K562 (cell line): ENCODE results near the gene U2SURP. TPM values are rescaled to one million over a fixed set of nuclear protein-coding genes. Genes with fewer than 3 reads are reported as not detected.

Source experiments
- CBX8 ChIP-seq: fragments of 200-600 bp; sonication (generic); IDR thresholded peaks from 2 replicates; pipeline ENCODE4 v1.6.1; 2012; ENCODE audit warnings: borderline replicate concordance, mixed run types, low read depth, mild to moderate bottlenecking, moderate library complexity, mixed read lengths, low read length, control low read depth, inconsistent platforms; ENCODE audit not compliant: poor library complexity, severe bottlenecking; ENCODE audit errors: extremely low read depth
- CEBPB ChIP-seq: fragments of 450-650 bp; IDR thresholded peaks from 2 replicates; pipeline ENCODE4 v1.6.1; 2016; ENCODE audit warnings: missing genetic modification characterization, missing compliant biosample characterization
- CTBP1 ChIP-seq: fragments of 450-650 bp; IDR thresholded peaks from 2 replicates; pipeline ENCODE4 v1.6.1; 2016; ENCODE audit warnings: borderline replicate concordance
- NCOA1 ChIP-seq: fragments of 450-650 bp; IDR thresholded peaks from 2 replicates; pipeline ENCODE4 v1.6.1; 2016; ENCODE audit warnings: low read depth
- NFIX ChIP-seq: fragments of 250-450 bp; sonication (Bioruptor Pico); IDR thresholded peaks from 2 replicates; pipeline ENCODE4 v1.4.0; 2020; ENCODE audit warnings: low read depth, mild to moderate bottlenecking, moderate library complexity
- PHB2 ChIP-seq: fragments of 450-650 bp; IDR thresholded peaks from 2 replicates; pipeline ENCODE4 v1.6.1; 2017; ENCODE audit warnings: low read depth
- PML ChIP-seq: IDR thresholded peaks from 2 replicates; pipeline ENCODE4 v1.6.1; 2012; ENCODE audit warnings: low read length, inconsistent platforms
- PYGO2 ChIP-seq: fragments of 450-650 bp; IDR thresholded peaks from 2 replicates; pipeline ENCODE4 v1.6.1; 2016; ENCODE audit warnings: mild to moderate bottlenecking, missing genetic modification characterization, moderate library complexity, missing compliant biosample characterization
- SOX6 ChIP-seq: fragments of 450-650 bp; IDR thresholded peaks from 2 replicates; pipeline ENCODE4 v1.6.1; 2014; ENCODE audit warnings: mild to moderate bottlenecking
- SPI1 ChIP-seq: IDR thresholded peaks from 2 replicates; pipeline ENCODE4 v1.6.1; 2011; ENCODE audit warnings: low read depth, low read length, control low read depth, borderline replicate concordance
- SRSF3 ChIP-seq: fragments of 200-400 bp; formaldehyde crosslinking; IDR thresholded peaks from 2 replicates; pipeline ENCODE4 v1.6.1; 2016; ENCODE audit warnings: mild to moderate bottlenecking, low read length, moderate library complexity; ENCODE audit not compliant: insufficient read depth
- SRSF9 ChIP-seq: fragments of 200-400 bp; formaldehyde crosslinking; IDR thresholded peaks from 2 replicates; pipeline ENCODE4 v1.6.1; 2017; ENCODE audit warnings: low read depth, low read length, borderline replicate concordance
- TEAD4 ChIP-seq, 2 experiments: sonication (generic) in 1 of 2; formaldehyde crosslinking in 1 of 2; IDR thresholded peaks; 2 replicates each; pipeline versions ENCODE4 v1.6.1 to v1.8.0; 2012 to 2022; ENCODE audit warnings: borderline replicate concordance in 1 of 2, inconsistent platforms in 1 of 2, low read length in 1 of 2, mild to moderate bottlenecking in 1 of 2, missing genetic modification reagents in 1 of 2
- TGIF2 ChIP-seq: sonication (generic); formaldehyde crosslinking; IDR thresholded peaks from 2 replicates; pipeline ENCODE4 v1.8.1; 2022; ENCODE audit warnings: mild to moderate bottlenecking, missing genetic modification reagents, moderate library complexity
- ZBTB7A ChIP-seq: IDR thresholded peaks from 2 replicates; pipeline ENCODE4 v1.6.1; 2011; ENCODE audit warnings: low read depth, mild to moderate bottlenecking, low read length, moderate library complexity, borderline replicate concordance; ENCODE audit not compliant: control insufficient read depth
- ZNF445 ChIP-seq: fragments of 250-450 bp; sonication (Bioruptor Pico); IDR thresholded peaks from 2 replicates; pipeline ENCODE4 v1.4.0; 2020; ENCODE audit warnings: low read depth, mild to moderate bottlenecking, moderate library complexity
- ZNF583 ChIP-seq: fragments of 250-450 bp; sonication (Bioruptor Pico); IDR thresholded peaks from 2 replicates; pipeline ENCODE4 v1.4.0; 2020
- polyA plus RNA-seq, 8 experiments: library from polyadenylated mRNA; depleted of rRNA in 4 of 8; stranded (reverse) in 5 of 8; unstranded in 3 of 8; fragments of >200 nt; fragmentation: Nextera tagmentation in 2 of 8; fragmentation: Illumina TruSeq in 1 of 8; extraction: Ambion mirVana in 2 of 8; extraction: Trizol in 1 of 8; gene quantifications; 2 replicates each; pipeline versions ENCODE4 v1.2.1 to v1.2.3, GENCODE V29; 2011 to 2014; ENCODE audit warnings: inconsistent platforms in 1 of 8, missing spikeins in 1 of 8
- total RNA-seq, 7 experiments: library from RNA; depleted of rRNA in 6 of 7; stranded (reverse); fragments of >200 nt in 6 of 7; fragmentation: Illumina TruSeq in 2 of 7; extraction: Trizol in 2 of 7; gene quantifications; 2 replicates each; pipeline versions ENCODE4 v1.2.1 to v1.2.3, GENCODE V29; 2011 to 2021; ENCODE audit warnings: low replicate concordance in 1 of 7
- TF ChIP-seq, protein P1 (sequence below): fragments of 450-650 bp; IDR thresholded peaks from 2 replicates; pipeline ENCODE4 v1.6.1; 2016; ENCODE audit warnings: low read depth
- TF ChIP-seq, protein P2 (sequence below), 2 experiments: fragments of 450-650 bp in 1 of 2; sonication (generic) in 1 of 2; formaldehyde crosslinking; conservative IDR thresholded peaks; 2 replicates each; pipeline versions ENCODE4 v1.4.0 to v1.8.1; 2020 to 2022; ENCODE audit warnings: mild to moderate bottlenecking in 1 of 2, missing genetic modification reagents in 1 of 2

The U2SURP gene
- total and polyA plus RNA-seq, 9 of the 15 experiments (the other 6 are each of a cell fraction or from before 2014, with no cell fraction given): 128 to 322 (median 191) TPM

DNA sequence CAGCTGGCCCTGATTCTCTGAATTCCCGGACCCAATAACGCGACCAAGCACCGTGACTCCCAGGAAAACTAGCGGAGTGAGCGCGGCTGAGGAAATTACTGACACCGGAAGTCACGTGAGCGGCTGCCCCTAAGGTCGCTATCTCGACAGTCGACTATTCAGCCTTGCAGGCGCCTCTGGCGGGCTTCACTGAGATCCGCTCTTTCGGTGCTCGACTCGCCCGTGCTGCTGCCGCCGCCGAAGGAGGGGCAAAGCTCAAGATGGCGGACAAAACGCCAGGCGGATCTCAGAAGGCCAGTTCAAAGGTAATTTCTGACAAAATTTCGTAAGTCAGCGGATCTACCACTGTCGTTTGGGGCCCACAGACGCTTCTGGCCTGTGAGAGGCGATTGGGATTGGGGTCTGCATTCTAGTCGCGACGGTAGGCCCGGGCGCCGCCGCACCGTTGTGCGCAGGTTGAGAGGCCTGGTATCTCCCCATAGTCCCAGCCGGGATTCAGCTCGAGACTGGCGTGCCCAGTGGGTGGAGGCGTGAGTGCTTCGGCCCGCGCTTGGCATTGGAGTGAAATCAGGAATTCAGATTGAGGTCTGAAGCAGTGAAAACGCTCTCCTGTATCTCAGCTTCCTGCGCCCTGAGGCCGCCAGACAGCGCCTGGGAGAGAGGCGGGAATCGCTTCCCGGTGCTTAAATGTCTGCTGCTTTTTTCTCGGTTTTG lies at the start of gene U2SURP (continued):
- TF ChIP-seq, protein P1, sequence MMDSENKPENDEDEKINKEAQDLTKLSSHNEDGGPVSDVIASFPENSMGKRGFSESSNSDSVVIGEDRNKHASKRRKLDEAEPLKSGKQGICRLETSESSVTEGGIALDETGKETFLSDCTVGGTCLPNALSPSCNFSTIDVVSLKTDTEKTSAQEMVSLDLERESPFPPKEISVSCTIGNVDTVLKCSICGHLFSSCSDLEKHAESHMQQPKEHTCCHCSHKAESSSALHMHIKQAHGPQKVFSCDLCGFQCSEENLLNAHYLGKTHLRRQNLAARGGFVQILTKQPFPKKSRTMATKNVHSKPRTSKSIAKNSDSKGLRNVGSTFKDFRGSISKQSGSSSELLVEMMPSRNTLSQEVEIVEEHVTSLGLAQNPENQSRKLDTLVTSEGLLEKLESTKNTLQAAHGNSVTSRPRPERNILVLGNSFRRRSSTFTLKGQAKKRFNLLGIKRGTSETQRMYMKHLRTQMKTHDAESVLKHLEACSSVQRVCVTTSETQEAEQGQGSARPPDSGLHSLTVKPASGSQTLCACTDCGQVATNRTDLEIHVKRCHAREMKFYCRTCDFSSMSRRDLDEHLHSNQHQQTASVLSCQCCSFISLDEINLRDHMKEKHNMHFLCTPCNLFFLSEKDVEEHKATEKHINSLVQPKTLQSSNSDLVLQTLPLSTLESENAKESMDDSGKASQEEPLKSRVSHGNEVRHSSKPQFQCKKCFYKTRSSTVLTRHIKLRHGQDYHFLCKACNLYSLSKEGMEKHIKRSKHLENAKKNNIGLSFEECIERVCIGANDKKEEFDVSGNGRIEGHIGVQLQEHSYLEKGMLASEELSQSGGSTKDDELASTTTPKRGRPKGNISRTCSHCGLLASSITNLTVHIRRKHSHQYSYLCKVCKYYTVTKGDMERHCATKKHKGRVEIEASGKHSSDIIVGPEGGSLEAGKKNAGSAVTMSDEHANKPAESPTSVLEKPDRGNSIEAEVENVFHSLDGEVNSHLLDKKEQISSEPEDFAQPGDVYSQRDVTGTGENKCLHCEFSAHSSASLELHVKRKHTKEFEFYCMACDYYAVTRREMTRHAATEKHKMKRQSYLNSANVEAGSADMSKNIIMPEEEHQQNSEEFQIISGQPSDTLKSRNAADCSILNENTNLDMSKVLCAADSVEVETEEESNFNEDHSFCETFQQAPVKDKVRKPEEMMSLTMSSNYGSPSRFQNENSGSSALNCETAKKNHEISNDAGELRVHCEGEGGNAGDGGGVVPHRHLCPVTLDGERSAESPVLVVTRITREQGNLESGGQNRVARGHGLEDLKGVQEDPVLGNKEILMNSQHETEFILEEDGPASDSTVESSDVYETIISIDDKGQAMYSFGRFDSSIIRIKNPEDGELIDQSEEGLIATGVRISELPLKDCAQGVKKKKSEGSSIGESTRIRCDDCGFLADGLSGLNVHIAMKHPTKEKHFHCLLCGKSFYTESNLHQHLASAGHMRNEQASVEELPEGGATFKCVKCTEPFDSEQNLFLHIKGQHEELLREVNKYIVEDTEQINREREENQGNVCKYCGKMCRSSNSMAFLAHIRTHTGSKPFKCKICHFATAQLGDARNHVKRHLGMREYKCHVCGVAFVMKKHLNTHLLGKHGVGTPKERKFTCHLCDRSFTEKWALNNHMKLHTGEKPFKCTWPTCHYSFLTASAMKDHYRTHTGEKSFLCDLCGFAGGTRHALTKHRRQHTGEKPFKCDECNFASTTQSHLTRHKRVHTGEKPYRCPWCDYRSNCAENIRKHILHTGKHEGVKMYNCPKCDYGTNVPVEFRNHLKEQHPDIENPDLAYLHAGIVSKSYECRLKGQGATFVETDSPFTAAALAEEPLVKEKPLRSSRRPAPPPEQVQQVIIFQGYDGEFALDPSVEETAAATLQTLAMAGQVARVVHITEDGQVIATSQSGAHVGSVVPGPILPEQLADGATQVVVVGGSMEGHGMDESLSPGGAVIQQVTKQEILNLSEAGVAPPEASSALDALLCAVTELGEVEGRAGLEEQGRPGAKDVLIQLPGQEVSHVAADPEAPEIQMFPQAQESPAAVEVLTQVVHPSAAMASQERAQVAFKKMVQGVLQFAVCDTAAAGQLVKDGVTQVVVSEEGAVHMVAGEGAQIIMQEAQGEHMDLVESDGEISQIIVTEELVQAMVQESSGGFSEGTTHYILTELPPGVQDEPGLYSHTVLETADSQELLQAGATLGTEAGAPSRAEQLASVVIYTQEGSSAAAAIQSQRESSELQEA: no peak
- TF ChIP-seq CBX8 (no peak), SOX6 (peak; percentile 32; the same call in 1 of the 2 replicates), ZNF583 (CRISPR knock-in tag) (no peak), NFIX (no peak), PYGO2 (tag) (no peak), PML (peak; percentile 70; the same call in 1 of the 2 replicates), SPI1 (no peak), NCOA1 (no peak), PHB2 (no peak), ZNF445 (CRISPR knock-in tag) (no peak), CTBP1 (peak; percentile 53; the same call in 1 of the 2 replicates), SRSF9 (no peak), ZBTB7A (peak; percentile 46; the same call in 1 of the 2 replicates), TEAD4 (IDR thresholded peaks at IDR 0.05; ENCODE audit: low read length) (peak; percentile 67), TEAD4 (CRISPR knock-in tag; IDR thresholded peaks at IDR 0.05; ENCODE audit: borderline replicate concordance) (0 out of 2 replicates have a peak, but pooled peaks have one; percentile 64), TGIF2 (no peak), SRSF3 (no peak), CEBPB (tag) (no peak)
- TF ChIP-seq, protein P2, sequence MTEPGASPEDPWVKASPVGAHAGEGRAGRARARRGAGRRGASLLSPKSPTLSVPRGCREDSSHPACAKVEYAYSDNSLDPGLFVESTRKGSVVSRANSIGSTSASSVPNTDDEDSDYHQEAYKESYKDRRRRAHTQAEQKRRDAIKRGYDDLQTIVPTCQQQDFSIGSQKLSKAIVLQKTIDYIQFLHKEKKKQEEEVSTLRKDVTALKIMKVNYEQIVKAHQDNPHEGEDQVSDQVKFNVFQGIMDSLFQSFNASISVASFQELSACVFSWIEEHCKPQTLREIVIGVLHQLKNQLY (CRISPR knock-in tag; conservative IDR thresholded peaks at IDR 0.05): no peak
